ENCODE results near the gene GLUD1.
"Not testable (repeated sequence)": the region's sequence is repeated elsewhere in the genome, so short reads cannot be mapped to it uniquely, and the experiment has no call there.

The GLUD1 gene

DNA sequence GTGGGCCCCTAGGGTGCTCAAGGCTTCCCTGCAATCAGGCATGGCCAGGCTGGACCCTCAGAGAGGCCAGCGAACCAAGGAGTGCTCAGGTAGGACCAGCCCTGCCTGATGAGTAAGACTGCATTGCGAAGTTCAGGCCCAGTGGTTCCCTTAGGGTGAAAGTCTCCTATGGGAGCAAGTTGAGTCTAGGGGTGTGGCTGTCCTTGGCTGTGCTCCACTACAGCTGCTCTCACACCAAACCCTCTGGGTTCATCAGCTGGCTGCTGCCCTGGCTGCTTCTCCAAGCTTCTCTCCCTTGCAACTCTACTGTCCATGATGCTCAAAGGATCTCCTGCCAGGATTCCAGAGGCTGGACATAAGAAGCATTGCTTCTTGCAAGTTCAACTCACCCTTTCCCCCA is 55.9 kb downstream of the GLUD1 start:
- no peak for DNase-seq

DNA sequence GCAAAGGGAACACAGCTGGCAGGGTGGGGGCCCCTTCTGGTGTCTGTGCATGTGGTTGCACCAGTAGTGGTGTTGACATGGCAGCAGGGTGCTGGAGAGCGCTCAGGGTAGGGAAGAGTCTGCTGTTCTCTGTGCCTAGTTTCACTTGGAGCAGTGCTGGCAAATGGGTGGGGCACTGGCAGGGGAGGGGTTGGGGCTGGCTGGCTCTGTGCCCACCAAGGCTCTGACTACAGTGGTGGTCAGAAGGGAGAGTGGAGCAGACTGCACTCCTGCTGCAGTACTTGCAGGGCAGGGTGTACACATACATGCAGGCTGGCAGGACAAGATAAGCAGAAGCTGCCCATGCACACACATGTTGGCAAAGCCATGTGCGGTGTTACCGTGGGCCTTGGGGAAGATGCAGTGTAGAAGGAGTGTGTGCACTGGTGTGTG is 56.3 kb downstream of the GLUD1 start:
- no peak for DNase-seq

DNA sequence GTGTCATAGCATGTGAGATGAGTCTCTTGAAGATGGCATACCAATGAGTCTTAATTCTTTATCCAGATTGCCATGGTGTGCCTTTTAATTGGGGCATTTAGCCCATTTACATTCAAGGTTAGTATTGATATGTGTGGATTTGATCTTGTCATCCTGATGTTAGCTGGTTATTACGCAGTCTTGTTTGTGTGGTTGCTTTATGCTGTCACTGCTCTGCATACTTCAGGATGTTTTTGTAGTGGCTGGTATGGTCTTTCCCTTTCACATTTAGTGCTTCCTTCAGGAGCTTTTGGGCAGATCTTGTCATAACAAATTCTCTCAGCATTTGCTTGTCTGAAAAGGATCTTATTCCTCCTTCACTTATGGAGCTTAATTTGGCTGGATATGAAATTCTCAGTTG is 58.0 kb downstream of the GLUD1 start:
- no peak for DNase-seq

DNA sequence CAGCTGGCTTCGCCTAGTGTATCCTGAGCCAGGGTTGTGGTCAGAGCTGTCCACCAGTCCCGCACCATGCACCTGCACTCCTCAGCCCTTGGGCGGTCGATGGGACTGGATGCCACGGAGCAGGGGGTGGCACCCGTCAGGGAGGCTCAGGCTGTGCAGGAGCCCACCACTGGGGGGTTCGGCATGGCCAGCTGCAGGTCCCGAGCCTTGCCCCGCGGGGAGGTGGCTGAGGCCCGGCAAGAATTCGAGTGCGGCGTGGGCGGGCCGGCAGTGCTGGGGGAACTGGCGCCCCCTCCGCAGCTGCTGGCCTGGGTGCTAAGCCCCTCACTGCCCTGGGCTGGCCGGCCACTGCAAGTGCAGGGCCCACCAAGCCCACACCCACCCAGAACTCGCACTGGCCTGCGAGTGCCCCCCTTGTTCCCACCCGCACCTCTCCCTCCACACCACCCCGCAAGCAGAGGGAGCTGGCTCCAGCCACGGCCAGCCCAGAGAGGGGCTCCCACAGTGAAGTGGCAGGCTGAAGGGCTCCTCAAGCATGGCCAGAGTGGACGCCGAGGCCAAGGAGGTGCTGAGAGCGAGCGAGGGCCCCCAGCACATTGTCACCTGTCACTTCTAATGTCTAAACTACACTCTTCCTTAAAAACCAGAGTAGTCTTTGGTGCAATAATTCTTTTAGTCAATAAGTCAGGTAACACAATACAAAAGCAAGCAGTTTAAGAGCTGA is 63.6 kb downstream of the GLUD1 start:
- DNase-seq = no peak

DNA sequence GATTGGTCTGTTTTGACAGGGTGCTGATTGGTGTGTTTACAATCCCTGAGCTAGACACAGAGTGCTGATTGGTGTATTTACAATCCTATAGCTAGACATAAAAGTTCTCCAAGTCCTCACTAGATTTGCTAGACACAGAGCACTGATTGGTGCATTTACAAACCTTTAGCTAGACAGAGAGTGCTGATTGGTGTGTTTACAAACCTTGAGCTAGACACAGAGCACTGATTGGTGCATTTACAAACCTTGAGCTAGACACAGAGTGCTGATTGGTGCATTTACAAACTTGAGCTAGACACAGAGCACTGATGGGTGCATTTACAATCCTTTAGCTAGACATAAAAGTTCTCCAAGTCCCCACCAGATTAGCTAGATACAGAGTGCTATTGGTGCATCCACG is 64.2 kb downstream of the GLUD1 start:
- DNase-seq = not testable (repeated sequence)

DNA sequence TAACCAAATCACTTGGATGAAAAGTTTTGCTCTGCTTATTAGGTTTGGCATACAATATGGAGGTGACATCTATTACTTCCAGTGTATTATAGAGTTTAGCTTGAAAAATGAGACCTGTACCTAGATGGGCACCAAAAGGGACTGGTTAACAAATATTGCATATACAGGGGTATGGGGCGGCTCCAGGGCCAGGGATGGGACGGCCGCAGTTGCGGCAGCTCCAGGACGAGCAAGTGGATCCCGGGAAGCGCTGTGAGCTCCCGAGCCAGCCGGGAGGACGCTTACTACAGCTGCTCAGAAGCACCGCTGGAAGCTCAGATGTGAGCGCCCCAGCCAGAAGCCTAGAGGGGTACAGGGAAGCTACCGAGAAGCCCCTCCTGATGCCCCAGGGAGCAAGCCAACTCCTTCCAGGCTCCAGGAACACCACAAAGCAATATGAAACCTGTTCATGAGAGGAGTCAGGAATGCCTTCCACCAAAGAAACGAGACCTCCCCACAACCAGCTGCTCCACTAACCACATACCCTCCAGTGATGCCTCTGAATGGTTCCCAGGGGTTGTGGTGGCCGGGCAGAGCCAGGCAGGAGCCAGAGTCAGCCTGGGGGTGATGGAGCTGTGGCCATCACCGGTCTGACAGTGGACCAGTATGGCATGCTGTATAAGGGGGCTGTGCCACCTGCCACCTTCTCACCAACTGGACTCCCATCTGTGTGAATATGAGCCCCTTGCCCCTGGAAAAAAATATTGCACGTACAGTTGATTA is 67.7 kb downstream of the GLUD1 start:
- not testable (repeated sequence) for DNase-seq

DNA sequence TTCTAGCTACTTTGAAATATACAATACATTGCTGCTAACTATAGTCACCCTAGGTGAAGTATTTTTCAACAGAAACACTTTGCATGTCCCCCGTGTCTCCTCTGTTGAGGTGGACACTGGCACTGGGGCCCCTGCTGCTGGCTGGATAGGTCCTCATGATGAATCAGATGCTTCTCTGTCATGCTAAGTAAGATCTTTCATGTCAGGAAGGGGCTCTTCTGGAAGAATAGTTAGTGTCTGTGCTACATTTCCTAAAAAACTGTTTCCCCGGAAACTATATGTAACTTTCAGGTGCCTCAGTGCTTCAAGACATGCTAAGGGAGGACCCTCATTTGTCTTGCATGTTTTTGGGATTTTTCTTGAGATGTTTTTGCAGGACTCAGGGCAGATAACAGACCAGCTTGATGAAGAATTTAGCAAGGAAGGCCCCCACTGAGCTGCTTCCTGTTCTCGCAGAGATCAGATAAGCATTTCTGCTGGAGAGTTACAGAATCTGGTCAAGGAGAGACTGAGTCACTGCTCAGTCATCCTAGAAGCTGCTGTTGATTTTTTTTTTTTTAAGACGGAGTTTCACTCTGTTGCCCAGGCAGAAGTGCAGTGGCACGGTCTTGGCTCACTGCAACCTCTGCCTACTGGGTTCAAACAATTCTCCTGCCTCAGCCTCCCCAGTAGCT is 69.2 kb downstream of the GLUD1 start:
- DNase-seq = peak; percentile 28

DNA sequence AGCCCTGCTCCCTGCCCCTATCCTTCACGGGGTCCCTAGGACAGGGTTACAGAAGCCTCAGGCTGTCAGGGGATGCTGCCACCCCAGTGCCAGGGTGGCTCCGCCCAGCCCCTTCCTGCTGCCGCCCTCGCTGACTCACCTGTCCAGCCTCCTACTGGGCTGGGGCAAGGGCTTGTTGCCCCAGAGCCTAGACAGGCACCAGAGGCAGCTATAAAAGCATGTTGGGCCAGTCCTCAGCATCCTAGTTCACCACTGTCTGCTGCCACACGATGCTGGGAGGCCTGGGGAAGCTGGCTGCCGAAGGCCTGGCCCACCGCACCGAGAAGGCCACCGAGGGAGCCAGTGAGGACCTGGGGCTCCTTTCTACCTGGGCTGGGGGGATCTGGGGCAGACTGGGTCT is 74.6 kb downstream of the GLUD1 start, which contains the start of gene FAM25A:
Gene FAM25A, plus strand, starts transcription at position 239 of the 400 bp plus-strand sequence. Its CDS starts 31 bp downstream, at position 270.
- DNase-seq = not testable (repeated sequence)

DNA sequence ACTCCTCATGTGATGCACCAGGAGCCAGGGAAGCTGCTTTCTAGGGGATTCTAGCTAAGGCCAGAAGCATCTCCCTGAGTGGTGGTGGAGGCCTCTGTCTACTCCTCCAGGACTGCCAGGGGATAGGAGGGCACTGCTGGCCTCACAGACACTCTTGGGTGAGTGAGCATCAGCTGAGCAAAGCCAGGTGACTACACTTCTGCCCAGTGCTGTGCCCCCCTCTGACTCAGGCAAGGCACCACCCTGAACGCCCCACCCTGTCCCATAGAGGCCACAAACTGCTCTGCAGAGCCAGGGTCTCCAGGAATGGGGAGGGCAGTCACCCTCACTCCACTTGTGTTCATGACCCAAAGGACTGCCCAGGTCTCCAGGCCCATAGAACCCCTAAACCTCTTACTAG is 75.1 kb downstream of the GLUD1 start:
- DNase-seq = not testable (repeated sequence)

DNA sequence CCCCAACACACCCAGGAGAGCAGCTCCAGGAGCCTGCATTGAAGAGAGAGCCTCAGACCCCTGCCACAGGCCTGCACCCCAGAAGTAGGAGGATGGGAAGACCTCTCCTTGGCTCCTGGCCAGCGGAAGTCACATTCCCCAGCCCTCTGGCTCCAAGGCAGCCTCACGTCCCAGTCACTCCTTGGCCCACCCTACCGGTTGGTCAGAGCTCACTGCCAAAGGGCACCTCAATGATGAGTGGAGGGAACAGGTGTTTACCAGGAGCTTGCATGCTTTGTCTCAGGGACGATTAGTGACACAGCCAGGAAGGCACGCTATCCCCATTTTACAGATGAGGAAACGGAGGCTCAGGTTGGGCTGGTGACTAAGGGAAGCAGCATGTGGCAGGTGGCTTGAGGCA is 75.6 kb downstream of the GLUD1 start:
- not testable (repeated sequence) for DNase-seq

DNA sequence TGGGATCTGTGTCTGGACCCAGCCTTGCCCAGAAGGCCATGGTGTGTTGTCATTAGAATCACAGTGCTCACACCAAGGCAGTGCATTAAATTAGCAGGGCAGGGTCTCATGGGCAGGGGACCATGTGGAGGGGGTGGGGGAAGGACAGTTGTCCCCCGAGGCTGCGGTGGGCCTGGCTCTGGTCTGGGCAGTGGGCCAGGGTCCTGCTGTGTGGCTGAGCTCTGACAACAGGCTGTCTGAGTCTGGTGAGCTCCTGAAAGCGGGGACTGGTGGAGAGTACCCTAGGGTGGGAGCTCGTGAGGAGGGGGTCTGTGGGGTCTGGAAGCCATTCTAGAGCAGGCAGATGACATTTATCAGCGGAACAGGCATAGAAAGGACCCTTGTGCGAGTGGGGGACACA is 76.5 kb downstream of the GLUD1 start:
- DNase-seq = not testable (repeated sequence)

DNA sequence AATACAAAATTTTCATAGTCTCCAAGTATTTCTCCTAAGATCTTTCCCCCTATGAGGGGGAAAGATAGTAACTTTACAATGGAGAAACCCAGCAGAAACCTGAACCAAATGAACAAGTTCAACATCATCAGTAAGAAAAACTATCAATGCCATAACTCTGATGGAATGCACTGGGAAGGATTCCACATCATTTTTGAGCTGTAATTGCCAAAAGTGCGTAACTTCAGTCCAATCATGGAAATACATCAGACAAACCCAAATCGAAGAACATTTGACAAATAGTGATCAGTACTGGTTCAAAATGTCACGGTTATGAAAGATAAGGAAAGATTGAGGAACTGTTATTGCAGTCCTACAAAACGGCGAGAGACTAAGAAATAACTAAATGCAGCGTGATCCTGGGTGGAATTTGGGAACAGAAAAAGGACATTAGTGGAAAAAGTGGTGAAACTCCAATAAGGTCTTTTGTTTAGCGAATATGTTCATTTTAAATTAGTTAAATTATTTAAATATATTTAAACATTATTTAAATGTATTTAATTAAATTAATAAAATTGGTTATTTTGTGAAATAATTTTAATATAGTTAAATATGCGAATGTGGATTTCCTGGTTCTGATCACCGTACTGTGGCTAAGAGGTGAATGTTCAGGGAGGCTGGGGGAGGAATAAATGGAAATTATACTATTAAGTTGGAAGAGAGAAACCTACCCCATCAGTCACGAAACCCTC is 79.5 kb downstream of the GLUD1 start:
- DNase-seq = not testable (repeated sequence)

DNA sequence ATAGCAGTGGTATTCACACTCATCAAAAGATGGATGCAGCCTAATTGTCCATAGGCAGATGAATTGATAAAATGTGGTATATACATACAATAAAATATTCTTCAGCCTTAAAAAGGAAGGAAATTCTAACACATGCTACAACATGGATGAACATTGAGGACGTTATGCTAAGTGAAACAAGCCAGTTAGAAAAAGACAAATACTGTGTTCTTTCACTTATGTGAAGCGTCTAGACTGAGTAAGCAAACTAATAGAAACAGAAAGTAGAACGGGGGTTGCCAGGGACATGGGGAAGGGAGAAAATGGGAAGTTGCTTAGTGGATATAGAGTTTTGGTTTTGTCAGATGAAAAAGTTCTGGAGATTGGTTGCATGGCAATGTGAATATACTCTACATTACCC is 81.1 kb downstream of the GLUD1 start:
- DNase-seq = not testable (repeated sequence)

DNA sequence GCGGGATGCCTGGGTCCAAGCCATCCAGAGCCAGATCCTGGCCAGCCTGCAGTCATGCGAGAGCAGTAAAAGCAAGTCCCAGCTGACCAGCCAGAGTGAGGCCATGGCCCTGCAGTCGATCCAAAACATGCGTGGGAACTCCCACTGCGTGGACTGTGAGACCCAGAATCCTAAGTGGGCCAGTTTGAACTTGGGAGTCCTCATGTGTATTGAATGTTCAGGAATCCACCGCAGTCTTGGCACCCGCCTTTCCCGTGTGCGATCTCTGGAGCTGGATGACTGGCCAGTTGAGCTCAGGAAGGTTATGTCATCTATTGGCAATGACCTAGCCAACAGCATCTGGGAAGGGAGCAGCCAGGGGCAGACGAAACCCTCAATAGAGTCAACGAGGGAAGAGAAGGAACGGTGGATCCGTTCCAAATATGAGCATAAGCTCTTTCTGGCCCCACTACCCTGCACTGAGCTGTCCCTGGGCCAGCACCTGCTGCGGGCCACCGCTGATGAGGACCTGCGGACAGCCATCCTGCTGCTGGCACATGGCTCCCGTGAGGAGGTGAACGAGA is 85.4 kb downstream of the GLUD1 start:
- DNase-seq = not testable (repeated sequence)

DNA sequence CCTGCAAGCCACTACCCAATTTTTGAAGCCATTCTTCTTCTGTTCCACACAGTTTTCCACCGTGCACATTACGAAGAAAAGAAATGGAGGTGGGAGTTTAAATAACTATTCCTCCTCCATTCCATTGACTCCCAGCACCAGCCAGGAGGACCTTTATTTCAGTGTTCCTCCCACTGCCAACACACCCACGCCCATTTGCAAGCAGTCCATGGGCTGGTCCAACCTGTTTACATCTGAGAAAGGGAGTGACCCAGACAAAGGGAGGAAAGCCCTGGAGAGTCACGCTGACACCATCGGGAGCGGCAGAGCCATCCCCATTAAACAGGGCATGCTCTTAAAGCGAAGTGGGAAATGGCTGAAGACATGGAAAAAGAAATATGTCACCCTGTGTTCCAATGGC is 86.3 kb downstream of the GLUD1 start:
- DNase-seq = not testable (repeated sequence)

DNA sequence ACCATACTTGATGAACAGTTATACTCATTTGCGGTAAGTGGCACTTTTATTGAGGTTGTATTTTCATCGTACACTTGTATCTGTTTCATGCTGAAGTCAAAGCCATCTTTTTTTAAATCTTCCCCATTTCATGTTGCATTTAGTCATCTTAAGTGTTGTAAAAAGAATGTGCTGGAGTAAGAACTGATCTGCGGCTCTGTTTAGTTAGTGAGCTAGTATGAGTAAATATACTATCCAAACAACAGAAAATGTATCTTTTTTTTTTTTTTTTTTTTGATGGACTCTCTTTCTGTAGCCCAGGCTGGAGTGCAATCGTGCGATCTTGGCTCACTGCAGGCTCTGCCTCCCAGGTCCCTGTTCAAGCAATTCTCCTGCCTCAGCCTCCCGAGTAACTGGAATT is 87.0 kb downstream of the GLUD1 start:
- not testable (repeated sequence) for DNase-seq

DNA sequence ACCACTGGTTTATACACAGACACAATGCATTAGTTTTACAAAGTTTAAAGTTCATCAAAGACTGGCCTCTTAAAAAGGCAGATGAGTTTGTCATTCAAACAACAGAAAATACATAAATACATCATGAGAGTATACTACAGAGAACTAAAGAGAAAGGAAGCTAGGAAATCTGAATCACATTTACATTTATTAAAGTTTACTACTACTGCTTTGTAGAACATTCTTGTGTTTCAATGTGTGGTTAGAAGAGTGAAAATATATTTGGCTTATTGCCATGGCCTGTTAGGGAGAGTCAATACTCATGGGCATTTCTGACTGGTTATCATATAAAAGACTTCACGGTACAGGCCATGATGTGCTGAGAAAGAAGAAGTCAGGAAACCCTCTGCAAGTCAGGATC is 87.5 kb downstream of the GLUD1 start:
- DNase-seq = not testable (repeated sequence)

DNA sequence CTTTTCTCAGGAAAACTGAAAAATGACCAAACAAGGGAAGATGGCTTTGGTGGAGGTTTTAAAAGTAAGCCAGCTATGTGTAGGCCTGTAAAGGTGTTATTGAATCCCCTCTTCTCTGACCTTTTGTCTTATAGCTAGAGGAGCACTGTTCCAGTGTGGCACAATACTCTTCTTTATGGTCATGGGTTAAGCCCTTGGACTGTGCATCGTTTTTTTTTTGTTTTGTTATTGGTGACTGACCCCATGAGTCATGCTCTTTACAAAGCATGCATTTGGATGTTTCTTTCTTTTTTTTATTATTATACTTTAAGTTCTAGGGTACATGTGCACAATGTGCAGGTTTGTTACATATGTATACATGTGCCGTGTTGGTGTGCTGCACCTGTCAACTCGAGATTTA is 94.2 kb downstream of the GLUD1 start:
- no peak for DNase-seq
